CD8-positive, alpha-beta memory T cell (primary cell): ENCODE results near the gene RPP21. TPM values are rescaled to one million over a fixed set of nuclear protein-coding genes. Genes with fewer than 3 reads are reported as not detected.

Experiments
- CTCF ChIA-PET: fragments of 350-600 bp; sonication (Branson Sonifier 250); formaldehyde crosslinking; loops from one replicate; lab custom pipeline; 2021; ENCODE audit warnings: antibody characterized with exemption; lab: Charles Lee
- POLR2A ChIA-PET: fragments of 350-600 bp; sonication (Branson Sonifier 250); formaldehyde crosslinking; loops from one replicate; lab custom pipeline; 2021; ENCODE audit warnings: antibody characterized with exemption; lab: Charles Lee
- DNase-seq, 5 donors: peaks; one replicate each; pipeline versions ENCODE4 v3.0.0 to v3.0.0-alpha.2; 2020 to 2022; ENCODE audit warnings: mixed read lengths in 1 of 5
- H3K27ac ChIP-seq: one replicate; pipeline ENCODE4 v1.7.0; 2013; ENCODE audit warnings: low read depth, mild to moderate bottlenecking, low read length, moderate library complexity
- H3K27me3 ChIP-seq: 2 replicates; pipeline ENCODE4 v1.7.0; 2013; ENCODE audit warnings: low read length, mild to moderate bottlenecking; ENCODE audit not compliant: insufficient read depth, poor library complexity, severe bottlenecking
- H3K36me3 ChIP-seq: 2 replicates; pipeline ENCODE4 v1.7.0; 2013; ENCODE audit warnings: mild to moderate bottlenecking, low read length, moderate library complexity; ENCODE audit not compliant: insufficient read depth
- H3K4me1 ChIP-seq: 2 replicates; pipeline ENCODE4 v1.7.0; 2013; ENCODE audit warnings: mild to moderate bottlenecking, low read length, moderate library complexity; ENCODE audit not compliant: insufficient read depth
- H3K4me3 ChIP-seq: 2 replicates; pipeline ENCODE4 v1.7.0; 2013; ENCODE audit warnings: mild to moderate bottlenecking, low read length
- H3K9me3 ChIP-seq: 2 replicates; pipeline ENCODE4 v1.7.0; 2013; ENCODE audit warnings: mild to moderate bottlenecking, low read length
- H3K27ac Mint-ChIP-seq, 8 donors: one replicate each; pipeline ENCODE4 v1.8.0; 2020 to 2021; ENCODE audit warnings: mixed read lengths in 8 of 8, mild to moderate bottlenecking in 6 of 8, inconsistent platforms in 3 of 8, moderate library complexity in 3 of 8
- H3K27me3 Mint-ChIP-seq, 2 donors: one replicate each; pipeline ENCODE4 v1.8.0; 2020 to 2021; ENCODE audit warnings: mixed read lengths in 2 of 2, mild to moderate bottlenecking in 1 of 2, moderate library complexity in 1 of 2
- H3K36me3 Mint-ChIP-seq, 3 donors: one replicate each; pipeline ENCODE4 v1.8.0; 2020 to 2021; ENCODE audit warnings: mixed read lengths in 3 of 3, inconsistent platforms in 1 of 3, mild to moderate bottlenecking in 1 of 3
- H3K4me1 Mint-ChIP-seq, 3 donors: one replicate each; pipeline ENCODE4 v1.8.0; 2020 to 2021; ENCODE audit warnings: mixed read lengths in 3 of 3, inconsistent platforms in 1 of 3, mild to moderate bottlenecking in 1 of 3
- H3K4me3 Mint-ChIP-seq, 7 donors: one replicate each; pipeline ENCODE4 v1.8.0; 2020 to 2021; ENCODE audit warnings: mixed read lengths in 7 of 7, mild to moderate bottlenecking in 6 of 7, moderate library complexity in 4 of 7, inconsistent platforms in 2 of 7
- H3K9me3 Mint-ChIP-seq, 5 donors: one replicate each; pipeline ENCODE4 v1.8.0; 2020 to 2022; ENCODE audit warnings: mixed read lengths in 5 of 5, mild to moderate bottlenecking in 3 of 5, moderate library complexity in 2 of 5, inconsistent platforms in 1 of 5
- polyA plus RNA-seq: library from polyadenylated mRNA; unstranded; fragments of 300-500 nt; fragmentation: Illumina TruSeq; gene quantifications from one replicate; pipeline ENCODE4 v1.2.3, GENCODE V29; 2021
- total RNA-seq, 2 experiments: library from RNA; stranded (reverse); gene quantifications; one replicate each; pipeline ENCODE4 v1.2.3, GENCODE V29; 2021

Gene RPP21
- total and polyA plus RNA-seq, 3 experiments from 2014 or later, result 41.3 to 71.0 (median 41.5) TPM

GRCh38 chr6:30325873-30326525 lies 19.0 kb upstream of the RPP21 start:
- no peaks in the 10 kb centered on the region for H3K27me3 ChIP-seq
- peak overlapping the region; percentile 97 for H3K4me3 ChIP-seq
- POLR2A ChIA-PET, result interaction anchor here (0.6 to 2.3 kb wide), 13 partner anchors 9 to 609 kb away, joined by 3 to 24 read pairs (median 4); partner anchors contain the start of genes PPP1R11, RPP21 and TRIM26
- H3K4me3 Mint-ChIP-seq, result peak overlapping the region; percentile 88 to 99 (median 97)
- H3K9me3 Mint-ChIP-seq, result no peaks in the 10 kb centered on the region
- CTCF ChIA-PET, result interaction anchor here (1.0 to 2.6 kb wide), 7 partner anchors 9 to 107 kb away, joined by 3 to 11 read pairs (median 4); no protein-coding TSS in a partner anchor
- no peaks in the 10 kb centered on the region for H3K9me3 ChIP-seq
- H3K4me1 ChIP-seq, result peaks cover 52% of the 10 kb centered on the region
- peaks cover 4 to 50% (median 11%) of the 10 kb centered on the region in 3 donors for H3K36me3 Mint-ChIP-seq
- peak; percentile 66 to 91 (median 82) for DNase-seq
- H3K27ac ChIP-seq, result peak overlapping the region; percentile 98
- peaks cover 17% of the 10 kb centered on the region for H3K36me3 ChIP-seq
- H3K27ac Mint-ChIP-seq, result peak overlapping the region; percentile 99 to 100 (median 100)
- peaks cover 0 to 11% of the 10 kb centered on the region in 2 donors for H3K27me3 Mint-ChIP-seq
- peaks cover 64 to 73% (median 68%) of the 10 kb centered on the region in 3 donors for H3K4me1 Mint-ChIP-seq

- Mint-ChIP-seq H3K27me3 (peaks cover 0 to 11% of the 10 kb centered on the region in 2 donors), H3K36me3 (peaks cover 4 to 56% (median 14%) of the 10 kb centered on the region in 3 donors), H3K27ac (peak within 1 kb of the TSS; percentile 99 to 100 (median 100)), H3K4me1 (peaks cover 58 to 66% (median 61%) of the 10 kb centered on the region in 3 donors), H3K4me3 (peak within 1 kb of the TSS; percentile 88 to 99 (median 97)), H3K9me3 (no peaks in the 10 kb centered on the region)
- Histone ChIP-seq H3K4me3 (peak within 1 kb of the TSS; percentile 97), H3K27ac (peak within 1 kb of the TSS; percentile 98), H3K27me3 (no peaks in the 10 kb centered on the region), H3K36me3 (peaks cover 23% of the 10 kb centered on the region), H3K9me3 (no peaks in the 10 kb centered on the region), H3K4me1 (peaks cover 46% of the 10 kb centered on the region)
- ChIA-PET POLR2A (interaction anchor here (0.7 to 2.3 kb wide), 10 partner anchors 12 to 608 kb away, joined by 3 to 24 read pairs (median 5); partner anchors contain the start of genes PPP1R11, RPP21 and TRIM26), CTCF (interaction anchor here (1.0 to 2.6 kb wide), 5 partner anchors 10 to 107 kb away, joined by 3 to 11 read pairs (median 5); no protein-coding TSS in a partner anchor)
- DNase-seq, result peak; percentile 85 to 94 (median 93)
Observed at GRCh38 chr6:30326526-30327231, 18.3 kb upstream of the RPP21 start, which contains the start of gene TRIM39. Gene TRIM39, plus strand, starts transcription at chr6:30326927. Its CDS starts 2,391 bp downstream, at chr6:30329318.

- Mint-ChIP-seq H3K27ac (peak overlapping the region; percentile 97 to 100 (median 99)), H3K36me3 (peaks cover 4 to 61% (median 18%) of the 10 kb centered on the region in 3 donors), H3K4me3 (peak overlapping the region; percentile 88 to 98 (median 96)), H3K4me1 (peaks cover 52 to 60% (median 55%) of the 10 kb centered on the region in 3 donors), H3K9me3 (no peaks in the 10 kb centered on the region), H3K27me3 (peaks cover 0 to 11% of the 10 kb centered on the region in 2 donors)
- H3K36me3 ChIP-seq, result peaks cover 25% of the 10 kb centered on the region
- H3K27me3 ChIP-seq, result no peaks in the 10 kb centered on the region
- POLR2A ChIA-PET, result interaction anchor here (1.0 to 2.3 kb wide), 5 partner anchors 13 to 261 kb away, joined by 3 to 24 read pairs (median 5); partner anchors contain the start of genes PPP1R11, RPP21 and TRIM26
- H3K27ac ChIP-seq, result peak overlapping the region; percentile 98
- peak overlapping the region; percentile 97 for H3K4me3 ChIP-seq
- CTCF ChIA-PET, result interaction anchor here (1.3 to 2.6 kb wide), 2 partner anchors 13 to 15 kb away, joined by 3 to 11 read pairs; no protein-coding TSS in a partner anchor
- peaks cover 40% of the 10 kb centered on the region for H3K4me1 ChIP-seq
- H3K9me3 ChIP-seq, result no peaks in the 10 kb centered on the region
- no peak for DNase-seq
Observed at GRCh38 chr6:30327232-30327746, 17.7 kb upstream of the RPP21 start.

- Histone ChIP-seq H3K4me3 (no peak overlapping the region), H3K27me3 (no peaks in the 10 kb centered on the region), H3K36me3 (peaks cover 25% of the 10 kb centered on the region), H3K9me3 (no peaks in the 10 kb centered on the region), H3K4me1 (peaks cover 28% of the 10 kb centered on the region), H3K27ac (no peak overlapping the region)
- no peak for DNase-seq
- H3K9me3 Mint-ChIP-seq, result no peaks in the 10 kb centered on the region
- ChIA-PET CTCF (interaction anchor here (1.0 to 1.3 kb wide), 2 partner anchors 12 to 31 kb away, joined by 3 read pairs; no protein-coding TSS in a partner anchor), POLR2A (interaction anchor here (0.7 kb wide), 1 partner anchor 101 kb away, joined by 5 read pairs; no protein-coding TSS in a partner anchor)
- peaks cover 42 to 49% (median 44%) of the 10 kb centered on the region in 3 donors for H3K4me1 Mint-ChIP-seq
- H3K27ac Mint-ChIP-seq, result peak overlapping the region; percentile 97 to 100 (median 99)
- peaks cover 0 to 9% of the 10 kb centered on the region in 2 donors for H3K27me3 Mint-ChIP-seq
- H3K36me3 Mint-ChIP-seq, result peaks cover 4 to 64% (median 21%) of the 10 kb centered on the region in 3 donors
- peak overlapping the region in 5 of 7 donors; percentile 29 to 97 (median 92) for H3K4me3 Mint-ChIP-seq
Observed at GRCh38 chr6:30328397-30328796, 16.6 kb upstream of the RPP21 start.

GRCh38 chr6:30329331-30329730 lies 15.6 kb upstream of the RPP21 start:
- ChIA-PET POLR2A (no interaction called here), CTCF (interaction anchor here (1.0 to 1.3 kb wide), 2 partner anchors 12 to 30 kb away, joined by 3 read pairs; no protein-coding TSS in a partner anchor)
- Histone ChIP-seq H3K27ac (no peak overlapping the region), H3K27me3 (no peaks in the 10 kb centered on the region), H3K36me3 (peaks cover 25% of the 10 kb centered on the region), H3K4me3 (no peak overlapping the region), H3K9me3 (no peaks in the 10 kb centered on the region), H3K4me1 (peaks cover 20% of the 10 kb centered on the region)
- peaks cover 33 to 39% (median 38%) of the 10 kb centered on the region in 3 donors for H3K4me1 Mint-ChIP-seq
- H3K27ac Mint-ChIP-seq, result peak overlapping the region in 4 of 8 donors; percentile 12 to 99 (median 94)
- H3K4me3 Mint-ChIP-seq, result peak overlapping the region in 1 of 7 donors; percentile 41
- no peaks in the 10 kb centered on the region for H3K9me3 Mint-ChIP-seq
- H3K36me3 Mint-ChIP-seq, result peaks cover 4 to 73% (median 21%) of the 10 kb centered on the region in 3 donors
- peaks cover 0 to 9% of the 10 kb centered on the region in 2 donors for H3K27me3 Mint-ChIP-seq
- DNase-seq, result no peak

- ChIA-PET CTCF (interaction anchor here (1.1 kb wide), 1 partner anchor 26 kb away, joined by 3 read pairs; no protein-coding TSS in a partner anchor), POLR2A (no interaction called here)
- Histone ChIP-seq H3K4me3 (no peak overlapping the region), H3K9me3 (no peaks in the 10 kb centered on the region), H3K4me1 (peaks cover 9% of the 10 kb centered on the region), H3K27me3 (no peaks in the 10 kb centered on the region), H3K27ac (no peak overlapping the region), H3K36me3 (peaks cover 41% of the 10 kb centered on the region)
- DNase-seq, result no peak
- H3K27me3 Mint-ChIP-seq, result no peaks in the 10 kb centered on the region
- H3K4me1 Mint-ChIP-seq, result peaks cover 15 to 21% (median 19%) of the 10 kb centered on the region in 3 donors
- peak overlapping the region in 4 of 8 donors; percentile 15 to 75 (median 41) for H3K27ac Mint-ChIP-seq
- H3K4me3 Mint-ChIP-seq, result no peak overlapping the region
- no peaks in the 10 kb centered on the region for H3K9me3 Mint-ChIP-seq
- peaks cover 9 to 82% (median 33%) of the 10 kb centered on the region in 3 donors for H3K36me3 Mint-ChIP-seq
Observed at GRCh38 chr6:30331981-30332380, 13.0 kb upstream of the RPP21 start.

- Histone ChIP-seq H3K4me1 (no peaks in the 10 kb centered on the region), H3K27me3 (no peaks in the 10 kb centered on the region), H3K9me3 (no peaks in the 10 kb centered on the region), H3K27ac (no peak overlapping the region), H3K4me3 (no peak overlapping the region), H3K36me3 (peaks cover 50% of the 10 kb centered on the region)
- POLR2A ChIA-PET, result no interaction called here
- H3K27me3 Mint-ChIP-seq, result no peaks in the 10 kb centered on the region
- peak overlapping the region in 3 of 8 donors; percentile 40 to 84 (median 44) for H3K27ac Mint-ChIP-seq
- CTCF ChIA-PET, result no interaction called here
- H3K9me3 Mint-ChIP-seq, result no peaks in the 10 kb centered on the region
- no peak overlapping the region for H3K4me3 Mint-ChIP-seq
- DNase-seq, result no peak
- H3K36me3 Mint-ChIP-seq, result peaks cover 5 to 89% (median 28%) of the 10 kb centered on the region in 3 donors
- peaks cover 0 to 3% (median 0%) of the 10 kb centered on the region in 3 donors for H3K4me1 Mint-ChIP-seq
Observed at GRCh38 chr6:30334075-30334783, 10.7 kb upstream of the RPP21 start.
